Neuron (in vitro differentiated cells): ENCODE measurements around the gene SULT1A2.
"Not testable (repeated sequence)": the region's sequence is repeated elsewhere in the genome, so short reads cannot be mapped to it uniquely, and the experiment has no call there.

ENCODE experiments used
- H2AFZ ChIP-seq: one replicate; pipeline ENCODE4 v1.6.1; 2013; ENCODE audit warnings: low read depth, mild to moderate bottlenecking, inconsistent platforms, low read length, moderate library complexity
- H3K27me3 ChIP-seq: one replicate; pipeline ENCODE4 v1.6.1; 2013; ENCODE audit warnings: low read length; ENCODE audit not compliant: insufficient read depth
- H3K36me3 ChIP-seq: one replicate; pipeline ENCODE4 v1.6.1; 2013; ENCODE audit warnings: low read length; ENCODE audit not compliant: insufficient read depth
- H3K4me1 ChIP-seq: one replicate; pipeline ENCODE4 v1.6.1; 2013; ENCODE audit warnings: low read length; ENCODE audit not compliant: insufficient read depth
- H3K4me3 ChIP-seq: 2 replicates; pipeline ENCODE4 v1.5.1; 2013; ENCODE audit warnings: mild to moderate bottlenecking, low read length, moderate library complexity
- H3K9me3 ChIP-seq: one replicate; pipeline ENCODE4 v1.6.1; 2013; ENCODE audit warnings: low read length

SULT1A2 gene

DNA sequence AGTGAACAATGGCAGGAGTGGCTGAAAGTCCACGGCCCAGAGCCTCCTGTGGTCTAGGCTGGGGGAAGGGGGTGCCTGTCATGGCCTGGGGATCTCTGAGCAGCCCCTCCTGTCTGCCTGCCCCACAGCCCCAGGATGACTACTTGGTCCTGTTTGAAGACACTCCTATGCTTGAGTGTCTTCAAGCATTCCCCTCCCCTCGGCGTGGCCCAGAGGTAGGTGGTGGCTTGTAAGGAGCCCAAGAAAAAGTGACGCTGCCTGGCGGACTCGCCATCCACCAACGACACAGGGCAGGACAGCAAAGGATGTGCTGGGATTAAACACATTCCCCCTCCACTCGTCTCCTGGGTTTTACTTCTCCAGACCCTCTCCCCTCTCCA is 7.3 kb upstream of the SULT1A2 start:
- no peaks in the 10 kb centered on the region for H3K4me1 ChIP-seq
- no peaks in the 10 kb centered on the region for H3K27me3 ChIP-seq
- no peaks in the 10 kb centered on the region for H3K9me3 ChIP-seq
- no peaks in the 10 kb centered on the region for H3K36me3 ChIP-seq
- no peak overlapping the region for H2AFZ ChIP-seq
- H3K4me3 ChIP-seq: no peak overlapping the region

DNA sequence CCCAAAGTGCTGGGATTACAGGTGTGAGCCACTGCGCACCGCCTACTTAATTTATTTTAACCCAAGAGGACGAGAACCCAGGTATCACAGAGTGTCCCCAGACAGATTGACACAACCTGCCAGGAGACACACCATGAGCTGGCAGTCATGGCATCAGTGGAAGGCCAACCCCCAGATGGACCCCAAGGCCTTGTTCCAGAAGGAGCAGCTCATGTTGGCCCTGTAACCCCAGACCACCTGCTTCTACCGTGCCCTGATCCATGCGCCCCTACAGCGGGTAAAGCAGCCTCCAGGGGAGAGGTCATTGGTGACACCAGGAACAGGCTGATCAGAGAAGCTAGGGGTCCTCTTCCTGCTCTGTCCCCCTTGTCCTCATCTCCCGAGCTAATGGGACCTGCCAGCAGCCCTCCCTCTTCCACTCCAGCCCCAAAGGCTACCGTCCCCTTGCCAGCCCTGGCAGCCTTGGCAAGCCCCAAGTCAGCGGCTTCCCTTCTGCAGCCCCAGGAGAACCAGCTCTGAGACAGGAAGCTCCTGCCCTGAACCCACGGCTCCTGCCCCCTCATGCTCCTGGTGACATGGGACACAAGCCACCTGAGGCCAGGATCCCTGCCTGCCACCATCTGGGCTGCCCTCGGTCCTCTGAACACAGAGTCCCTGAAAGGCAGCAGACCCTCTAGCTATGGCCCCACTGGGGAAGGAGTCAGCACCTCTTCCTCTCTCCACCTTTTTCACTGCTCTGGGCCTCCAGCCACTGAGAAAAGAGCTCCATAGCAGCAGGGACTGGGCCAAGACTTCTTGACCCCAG is 6.7 kb upstream of the SULT1A2 start:
- Histone ChIP-seq H2AFZ (no peak overlapping the region), H3K36me3 (no peaks in the 10 kb centered on the region), H3K4me3 (no peak overlapping the region), H3K4me1 (no peaks in the 10 kb centered on the region), H3K9me3 (no peaks in the 10 kb centered on the region), H3K27me3 (no peaks in the 10 kb centered on the region)

DNA sequence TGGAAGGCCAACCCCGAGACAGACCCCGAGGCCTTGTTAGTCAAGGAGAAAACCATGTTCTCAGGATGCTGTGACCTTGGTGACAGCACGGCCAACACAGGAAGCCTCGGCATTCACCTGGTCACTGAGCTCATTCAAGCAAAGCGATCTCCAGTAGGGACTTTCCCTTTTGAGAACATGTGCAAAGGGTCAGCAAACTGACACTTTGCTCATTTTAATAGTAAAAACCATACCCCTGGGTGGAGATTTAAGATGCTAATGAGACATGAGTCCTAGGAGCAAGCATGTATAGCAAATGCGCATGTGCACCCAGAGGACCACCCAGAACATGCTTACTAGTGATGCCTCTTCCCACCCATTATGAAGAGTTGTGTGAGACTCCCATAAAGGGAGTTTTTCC is 5.7 kb upstream of the SULT1A2 start:
- H2AFZ ChIP-seq: no peak overlapping the region
- no peaks in the 10 kb centered on the region for H3K9me3 ChIP-seq
- H3K4me1 ChIP-seq: peaks cover 7% of the 10 kb centered on the region
- H3K27me3 ChIP-seq: no peaks in the 10 kb centered on the region
- no peaks in the 10 kb centered on the region for H3K36me3 ChIP-seq
- no peak overlapping the region for H3K4me3 ChIP-seq

DNA sequence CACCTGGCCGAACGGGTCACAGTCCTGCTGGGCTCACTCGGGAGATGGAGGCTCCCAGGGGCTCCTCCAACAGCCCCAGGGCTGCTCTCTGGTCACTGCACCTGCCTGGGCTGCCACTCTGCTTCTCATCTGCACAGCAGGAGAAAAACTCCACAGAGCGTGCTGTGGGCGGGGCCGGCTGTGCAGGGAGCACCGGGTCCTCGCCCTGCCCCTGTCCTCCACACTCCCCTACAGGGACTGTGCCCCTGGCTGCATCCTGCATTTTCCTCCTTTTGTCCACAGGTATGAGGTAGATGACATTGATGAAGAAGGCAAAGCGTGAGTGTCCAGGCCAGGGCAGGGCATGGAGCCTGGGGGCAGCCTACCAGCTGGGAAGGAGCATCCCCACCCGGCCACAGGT is 5.2 kb upstream of the SULT1A2 start:
- not testable (repeated sequence) for H3K27me3 ChIP-seq, H3K4me3 ChIP-seq, H3K36me3 ChIP-seq, H2AFZ ChIP-seq, H3K9me3 ChIP-seq
- H3K4me1 ChIP-seq: peaks cover 12% of the 10 kb centered on the region

DNA sequence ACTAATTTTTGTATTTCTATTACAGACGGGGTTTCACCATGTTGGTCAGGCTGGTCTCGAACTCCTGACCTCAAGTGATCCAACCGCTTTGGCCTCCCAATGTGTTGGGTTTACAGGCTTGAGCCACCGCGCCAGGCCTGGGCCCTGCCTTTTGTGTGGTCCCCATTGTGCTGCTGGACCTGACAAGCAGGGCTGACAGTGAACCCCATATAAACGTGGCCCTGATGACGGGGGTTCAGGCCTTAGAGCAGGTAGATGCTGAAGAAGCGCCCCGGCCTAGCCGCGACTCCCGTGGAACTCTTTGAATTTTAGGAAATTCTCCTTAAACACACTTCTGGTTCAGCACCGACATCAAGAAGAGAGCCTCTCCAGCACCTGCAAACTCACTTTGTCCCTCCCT is 4.7 kb upstream of the SULT1A2 start:
- not testable (repeated sequence) for H2AFZ ChIP-seq, H3K27me3 ChIP-seq, H3K9me3 ChIP-seq, H3K4me3 ChIP-seq, H3K36me3 ChIP-seq
- H3K4me1 ChIP-seq: peaks cover 17% of the 10 kb centered on the region

- not testable (repeated sequence) for H2AFZ ChIP-seq, H3K9me3 ChIP-seq, H3K4me3 ChIP-seq, H3K27me3 ChIP-seq, H3K36me3 ChIP-seq
- H3K4me1 ChIP-seq: peaks cover 17% of the 10 kb centered on the region
Measured at GRCh38 chr16:28600965-28601364, 4.1 kb upstream of the SULT1A2 start.

GRCh38 chr16:28599377-28600285 is 2.8 kb upstream of the SULT1A2 start:
- H3K27me3 ChIP-seq, H3K4me3 ChIP-seq, H3K36me3 ChIP-seq, H3K9me3 ChIP-seq, H2AFZ ChIP-seq: not testable (repeated sequence)
- H3K4me1 ChIP-seq: peaks cover 17% of the 10 kb centered on the region

GRCh38 chr16:28597692-28598261 is 927 bp upstream of the SULT1A2 start:
- no peaks in the 10 kb centered on the region for H3K9me3 ChIP-seq
- no peak overlapping the region for H2AFZ ChIP-seq
- H3K27me3 ChIP-seq: no peaks in the 10 kb centered on the region
- H3K4me1 ChIP-seq: peaks cover 17% of the 10 kb centered on the region
- no peak overlapping the region for H3K4me3 ChIP-seq
- H3K36me3 ChIP-seq: peaks cover 5% of the 10 kb centered on the region

GRCh38 chr16:28596115-28596630 is 677 bp downstream of the SULT1A2 start:
- H3K4me3 ChIP-seq: no peak overlapping the region
- no peaks in the 10 kb centered on the region for H3K9me3 ChIP-seq

GRCh38 chr16:28595451-28595850 is 1.4 kb downstream of the SULT1A2 start:
- H3K9me3 ChIP-seq, H3K4me3 ChIP-seq, H3K27me3 ChIP-seq, H2AFZ ChIP-seq: not testable (repeated sequence)
- peaks cover 23% of the 10 kb centered on the region for H3K36me3 ChIP-seq
- H3K4me1 ChIP-seq: peaks cover 17% of the 10 kb centered on the region

More at GRCh38 chr16:28596115-28596630, 677 bp downstream of the SULT1A2 start:
- H3K4me1 ChIP-seq: peaks cover 17% of the 10 kb centered on the region
- no peaks in the 10 kb centered on the region for H3K27me3 ChIP-seq
- H3K36me3 ChIP-seq: peaks cover 16% of the 10 kb centered on the region
- H2AFZ ChIP-seq: no peak overlapping the region

GRCh38 chr16:28592979-28593553 is 3.8 kb downstream of the SULT1A2 start:
- H3K4me3 ChIP-seq: no peak overlapping the region
- H3K4me1 ChIP-seq: peaks cover 15% of the 10 kb centered on the region
- no peaks in the 10 kb centered on the region for H3K9me3 ChIP-seq
- no peaks in the 10 kb centered on the region for H3K27me3 ChIP-seq
- H3K36me3 ChIP-seq: peaks cover 43% of the 10 kb centered on the region
- no peak overlapping the region for H2AFZ ChIP-seq

GRCh38 chr16:28592511-28592910 is 4.3 kb downstream of the SULT1A2 start:
- Histone ChIP-seq H3K36me3 (peaks cover 44% of the 10 kb centered on the region), H3K4me3 (no peak overlapping the region), H3K27me3 (no peaks in the 10 kb centered on the region), H3K4me1 (peaks cover 9% of the 10 kb centered on the region), H3K9me3 (no peaks in the 10 kb centered on the region), H2AFZ (no peak overlapping the region)

GRCh38 chr16:28591355-28591754 is 5.5 kb downstream of the SULT1A2 start:
- H3K4me3 ChIP-seq: no peak overlapping the region
- H3K9me3 ChIP-seq: no peaks in the 10 kb centered on the region
- H2AFZ ChIP-seq: no peak overlapping the region
- no peaks in the 10 kb centered on the region for H3K4me1 ChIP-seq
- peaks cover 51% of the 10 kb centered on the region for H3K36me3 ChIP-seq
- no peaks in the 10 kb centered on the region for H3K27me3 ChIP-seq
